Mucosa of descending colon (tissue), 3 donors: ENCODE results near the gene CPED1. TPM values are rescaled to one million over a fixed set of nuclear protein-coding genes. Genes with fewer than 3 reads are reported as not detected.
"Not testable (repeated sequence)": the region's sequence is repeated elsewhere in the genome, so short reads cannot be mapped to it uniquely, and the experiment has no call there.

Experiments used
- ATAC-seq: fragments of 200-7000 bp; cut with Tn5 transposase; one replicate; pipeline ENCODE4 v1.9.1; 2020; ENCODE audit warnings: mild to moderate bottlenecking, moderate library complexity
- DNase-seq, 3 donors: peaks; one replicate each; pipeline ENCODE4 v3.0.0-alpha.2; 2020
- H3K36me3 ChIP-seq: fragments of 200-600 bp; one replicate; pipeline ENCODE4 v1.8.0; 2021; ENCODE audit warnings: low read depth, mild to moderate bottlenecking
- H3K4me1 ChIP-seq: fragments of 200-600 bp; one replicate; pipeline ENCODE4 v1.8.0; 2021; ENCODE audit warnings: low read depth, mild to moderate bottlenecking
- H3K4me3 ChIP-seq: fragments of 200-600 bp; one replicate; pipeline ENCODE4 v1.8.0; 2021; ENCODE audit warnings: mild to moderate bottlenecking
- H3K9me3 ChIP-seq: fragments of 200-600 bp; one replicate; pipeline ENCODE4 v1.8.0; 2021; ENCODE audit warnings: mild to moderate bottlenecking
- CTCF ChIP-seq: fragments of 200-600 bp; IDR thresholded peaks from one replicate; pipeline ENCODE4 v1.8.0; 2022; ENCODE audit warnings: antibody characterized with exemption, mild to moderate bottlenecking
- intact Hi-C, 2 donors: fragments of 100-400 bp; cut with DNase I in 1 of 2; cut with micrococcal nuclease in 1 of 2; formaldehyde crosslinking; loops; one replicate each; pipeline versions ENCODE4 v1.11.0 to v1.11.1; 2022; cut with DNase I, micrococcal nuclease
- total RNA-seq, 3 donors: library from RNA; stranded (reverse); fragmentation: NEBNext Ultra II Directional in 2 of 3; extraction: Animal tissue kit (Norgen Biotek cat#: 25700) in 2 of 3; gene quantifications; one replicate each; pipeline versions ENCODE4 v1.2.1 to v1.2.4, GENCODE V29; 2021 to 2023
- donor health status: DM: no; HTN: no; CAD: no; lungs with moderate emphysema.
- donor health status: DM: no; HTN: no; CAD: no.
- donor health status: DM: no; HTN: yes; CAD: no.

Gene CPED1
- total RNA-seq, 3 donors from 2014 or later = 6.5 to 67.7 (median 8.8) TPM

DNA sequence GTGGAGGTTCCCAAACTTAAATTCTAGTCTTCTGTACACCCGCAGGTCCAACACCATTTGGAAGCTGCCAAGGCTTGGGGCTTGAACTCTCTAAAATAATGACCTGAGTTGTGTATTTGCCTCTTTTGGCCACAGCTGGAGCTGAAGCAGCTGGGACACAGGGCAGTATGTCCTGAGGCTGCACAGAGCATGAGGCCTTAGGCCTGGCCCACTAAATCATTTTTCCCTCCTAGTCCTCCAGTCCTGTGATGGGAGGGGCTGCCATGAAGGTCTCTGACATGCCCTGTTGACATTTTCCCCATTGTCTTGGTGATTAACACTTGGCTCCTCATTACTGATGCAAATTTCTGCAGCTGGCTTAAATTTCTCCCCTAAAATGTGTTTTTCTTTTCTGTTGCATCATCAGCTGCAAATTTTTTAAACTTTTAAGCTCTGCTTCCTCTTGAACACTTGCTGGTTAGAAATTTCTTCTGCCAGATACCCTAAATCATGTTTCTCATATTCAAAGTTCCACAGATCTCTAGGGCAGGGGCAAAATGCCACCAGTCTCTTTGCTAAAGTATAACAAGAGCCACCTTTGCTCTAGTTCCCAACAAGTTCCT is 296.7 kb downstream of the CPED1 start:
- TF ChIP-seq CTCF = no peak
- intact Hi-C loops = no loop called here
- no peak for ATAC-seq
- peaks cover 8% of the 10 kb centered on the region for H3K9me3 ChIP-seq
- no peak overlapping the region for H3K4me3 ChIP-seq
- H3K4me1 ChIP-seq = no peaks in the 10 kb centered on the region
- DNase-seq = no peak
- H3K36me3 ChIP-seq = no peaks in the 10 kb centered on the region

DNA sequence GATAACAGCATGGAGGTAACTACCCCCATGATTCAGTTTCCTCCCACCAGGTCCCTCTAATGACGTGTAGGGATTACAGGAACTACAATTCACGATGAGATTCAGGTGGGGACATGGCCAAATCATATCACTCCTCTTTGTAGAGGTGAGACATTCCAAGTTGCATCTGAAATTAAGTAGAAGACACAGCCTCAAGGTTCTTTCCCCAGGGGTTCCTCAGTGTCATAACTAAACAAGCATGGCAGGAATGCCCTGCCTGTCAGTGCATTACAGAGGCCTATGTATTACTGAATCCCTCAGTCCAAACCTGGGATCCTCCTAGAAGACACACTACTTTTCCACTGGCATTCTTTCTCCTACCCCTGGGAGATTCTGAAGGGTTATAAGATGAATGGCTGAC is 297.7 kb downstream of the CPED1 start:
- H3K9me3 ChIP-seq = peaks cover 8% of the 10 kb centered on the region
- no peak for TF ChIP-seq CTCF
- ATAC-seq (no peak), DNase-seq (no peak)
- H3K4me3 ChIP-seq = no peak overlapping the region
- H3K36me3 ChIP-seq = no peaks in the 10 kb centered on the region
- intact Hi-C loops = no loop called here
- no peaks in the 10 kb centered on the region for H3K4me1 ChIP-seq

DNA sequence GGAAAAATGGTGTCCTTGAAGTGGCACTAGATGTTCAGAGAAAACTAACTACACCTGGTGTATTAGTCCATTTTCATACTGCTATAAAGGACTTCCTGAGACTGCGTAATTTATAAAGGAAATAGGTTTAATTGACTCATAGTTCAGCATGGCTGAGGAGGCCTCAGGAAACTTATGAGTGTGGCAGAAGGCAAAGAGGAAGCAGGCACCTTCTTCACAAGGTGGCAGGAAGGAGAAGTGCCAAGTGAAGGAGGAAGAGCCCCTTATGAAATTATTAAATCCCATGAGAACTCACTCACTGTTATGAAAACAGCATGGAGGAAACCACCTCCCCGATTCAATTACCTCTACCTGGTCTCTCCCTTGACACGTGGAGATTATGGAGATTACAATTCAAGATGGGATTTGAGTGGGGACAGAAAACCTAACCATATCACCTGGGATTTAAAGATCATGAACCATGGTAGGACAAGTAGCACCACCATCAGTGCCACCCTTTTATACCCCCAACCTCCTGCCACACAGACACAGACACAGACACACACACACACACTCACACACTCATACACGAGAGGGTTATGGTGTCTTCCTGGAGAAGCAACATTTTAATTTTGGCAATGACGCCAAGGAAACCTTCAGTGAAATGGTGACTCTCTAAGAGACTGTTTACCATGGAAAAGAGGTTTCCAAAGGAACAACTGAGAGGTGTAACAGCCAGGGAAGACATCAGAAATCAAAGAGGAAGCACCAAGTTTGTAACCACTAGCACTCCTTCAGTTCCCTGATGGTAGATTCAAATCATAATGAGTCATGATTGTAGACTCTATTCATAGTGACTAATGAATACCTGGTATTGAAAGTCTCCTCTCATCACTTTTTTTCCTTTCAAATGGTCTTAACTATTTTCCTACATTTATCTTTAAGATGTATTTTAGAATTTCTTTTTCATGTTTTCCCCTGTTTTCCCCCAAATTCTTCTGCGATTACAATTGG is 298.5 kb downstream of the CPED1 start:
- ATAC-seq (no peak), DNase-seq (no peak)
- no peaks in the 10 kb centered on the region for H3K36me3 ChIP-seq
- H3K4me1 ChIP-seq = no peaks in the 10 kb centered on the region
- H3K4me3 ChIP-seq = no peak overlapping the region
- H3K9me3 ChIP-seq = peaks cover 8% of the 10 kb centered on the region
- TF ChIP-seq CTCF = no peak
- intact Hi-C loops = no loop called here

DNA sequence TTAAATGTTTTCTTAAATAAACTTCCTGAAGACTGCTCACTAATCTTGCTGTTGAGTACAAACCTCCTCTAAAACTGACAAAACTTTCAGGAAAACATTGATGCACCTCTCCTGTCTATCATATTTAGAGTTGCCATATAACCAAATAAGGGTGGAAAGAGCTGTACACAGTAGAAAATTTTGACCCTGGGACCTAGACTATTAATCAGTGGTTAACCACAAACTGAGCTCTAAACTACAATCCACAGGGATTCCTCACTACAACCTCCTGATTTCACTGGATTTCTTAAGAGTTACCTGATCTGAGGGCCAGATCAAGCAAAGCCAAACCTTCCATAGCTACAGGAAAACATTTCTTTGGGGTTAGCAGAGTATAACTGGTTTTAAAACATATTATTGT is 300.4 kb downstream of the CPED1 start:
- Histone ChIP-seq H3K4me3 (no peak overlapping the region), H3K4me1 (no peaks in the 10 kb centered on the region), H3K9me3 (peaks cover 8% of the 10 kb centered on the region), H3K36me3 (no peaks in the 10 kb centered on the region)
- DNase-seq (no peak), ATAC-seq (no peak)
- TF ChIP-seq CTCF = no peak
- intact Hi-C loops = no loop called here

- H3K9me3 ChIP-seq, H3K4me3 ChIP-seq, H3K36me3 ChIP-seq, intact Hi-C loops, ATAC-seq, DNase-seq, H3K4me1 ChIP-seq: not testable (repeated sequence)
Observed at GRCh38 chr7:121289930-121290329, 301.4 kb downstream of the CPED1 start.

DNA sequence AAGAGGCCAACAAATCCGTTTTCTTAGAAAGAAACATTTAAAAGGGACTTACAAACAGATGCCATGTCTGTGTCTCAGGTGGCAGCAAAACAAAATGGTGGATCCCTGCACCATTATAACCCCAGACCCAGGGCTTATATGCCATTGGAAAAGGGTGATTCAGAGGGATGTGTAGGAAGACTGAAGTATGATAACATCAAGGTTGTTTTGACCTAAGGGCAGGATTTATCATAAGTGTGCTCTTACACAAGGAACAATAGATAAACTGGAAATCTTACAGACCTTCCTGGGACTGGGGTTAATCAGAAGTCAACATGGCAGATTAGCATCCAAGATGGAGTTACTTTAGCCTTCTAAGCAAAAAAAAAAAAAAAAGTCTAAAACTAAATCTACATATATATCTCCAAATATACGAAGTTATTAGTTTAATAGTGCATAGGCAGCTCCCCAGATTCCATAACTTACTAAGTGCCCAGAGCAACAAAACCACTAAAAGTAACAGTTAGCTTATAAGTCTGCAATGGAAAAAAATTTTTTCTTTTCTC is 306.0 kb downstream of the CPED1 start:
- no peak for TF ChIP-seq CTCF
- intact Hi-C loops = no loop called here
- no peaks in the 10 kb centered on the region for H3K9me3 ChIP-seq
- DNase-seq (no peak), ATAC-seq (no peak)
- no peaks in the 10 kb centered on the region for H3K36me3 ChIP-seq
- H3K4me1 ChIP-seq = no peaks in the 10 kb centered on the region
- no peak overlapping the region for H3K4me3 ChIP-seq
